ENCODE results near the gene SPATA46.

GRCh38 chr1:162416215-162416614 lies 39.6 kb upstream of the SPATA46 start:
- TF ChIP-seq GTF2F1 (IDR thresholded peaks at IDR 0.05; ENCODE audit: low read depth, low read length), result no peak
- TF ChIP-seq POLR3A (IDR thresholded peaks at IDR 0.05; ENCODE audit: borderline replicate concordance, extremely low read depth, insufficient read depth, insufficient read length), result no peak
- no peak for TF ChIP-seq BCLAF1 (IDR thresholded peaks at IDR 0.05; ENCODE audit: borderline replicate concordance in 1 of 2, control insufficient read depth in 1 of 2, low read depth in 2 of 2, low read length in 1 of 2)
- TF ChIP-seq CHCHD3 (CRISPR knock-in tag; IDR thresholded peaks at IDR 0.05), result no peak
- no peak for TF ChIP-seq CTCF (IDR thresholded peaks at IDR 0.05 in 2 of 3, conservative IDR thresholded peaks at IDR 0.05 in 1 of 3; ENCODE audit: insufficient read depth in 2 of 3, low read depth in 1 of 3, low read length in 3 of 3)
- no peak for TF ChIP-seq MAX (CRISPR knock-in tag; IDR thresholded peaks at IDR 0.05)
